Measurements from ENCODE around the gene YIPF6.
"Not testable (repeated sequence)": the region's sequence is repeated elsewhere in the genome, so short reads cannot be mapped to it uniquely, and the experiment has no call there.

Gene YIPF6

GRCh38 chrX:68508799-68509198, 9.9 kb downstream of the YIPF6 start:
- DNase-seq: no peak

DNA sequence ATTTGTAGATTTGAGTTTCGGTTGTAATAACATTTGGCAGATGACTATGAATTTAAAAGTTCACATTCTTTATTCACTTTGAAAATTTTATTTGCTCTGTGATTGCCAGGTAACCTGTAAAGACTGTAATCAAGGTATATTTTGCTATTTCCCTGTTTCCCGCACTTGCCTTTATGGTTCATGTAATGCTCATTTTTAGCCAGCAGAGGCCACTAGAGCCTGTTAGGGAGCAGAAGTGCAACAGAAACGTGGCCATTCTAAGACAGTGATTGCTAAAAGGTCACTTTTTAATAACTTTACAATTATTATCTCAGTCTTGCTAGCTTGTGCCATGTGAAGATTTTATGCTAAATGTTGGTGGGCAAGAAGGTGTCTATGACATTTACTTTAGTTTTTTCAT, 12.4 kb downstream of the YIPF6 start:
- DNase-seq: peak; percentile 13

DNA sequence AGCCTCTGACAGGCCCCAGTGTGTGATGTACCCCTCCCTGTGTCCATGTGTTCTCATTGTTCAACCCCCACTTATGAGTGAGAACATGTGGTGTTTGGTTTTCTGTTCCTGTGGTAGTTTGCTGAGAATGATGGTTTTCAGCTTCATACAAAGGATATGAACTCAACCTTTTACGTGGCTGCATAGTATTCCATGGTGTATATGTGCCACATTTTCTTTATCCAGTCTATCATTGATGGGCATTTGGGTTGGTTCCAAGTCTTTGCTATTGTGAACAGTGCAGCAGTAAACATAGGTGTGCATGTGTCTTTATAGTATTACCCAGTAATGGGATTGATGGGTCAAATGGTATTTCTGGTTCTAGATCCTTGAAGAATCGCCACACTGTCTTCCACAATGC, 25.8 kb downstream of the YIPF6 start:
- DNase-seq: not testable (repeated sequence)

DNA sequence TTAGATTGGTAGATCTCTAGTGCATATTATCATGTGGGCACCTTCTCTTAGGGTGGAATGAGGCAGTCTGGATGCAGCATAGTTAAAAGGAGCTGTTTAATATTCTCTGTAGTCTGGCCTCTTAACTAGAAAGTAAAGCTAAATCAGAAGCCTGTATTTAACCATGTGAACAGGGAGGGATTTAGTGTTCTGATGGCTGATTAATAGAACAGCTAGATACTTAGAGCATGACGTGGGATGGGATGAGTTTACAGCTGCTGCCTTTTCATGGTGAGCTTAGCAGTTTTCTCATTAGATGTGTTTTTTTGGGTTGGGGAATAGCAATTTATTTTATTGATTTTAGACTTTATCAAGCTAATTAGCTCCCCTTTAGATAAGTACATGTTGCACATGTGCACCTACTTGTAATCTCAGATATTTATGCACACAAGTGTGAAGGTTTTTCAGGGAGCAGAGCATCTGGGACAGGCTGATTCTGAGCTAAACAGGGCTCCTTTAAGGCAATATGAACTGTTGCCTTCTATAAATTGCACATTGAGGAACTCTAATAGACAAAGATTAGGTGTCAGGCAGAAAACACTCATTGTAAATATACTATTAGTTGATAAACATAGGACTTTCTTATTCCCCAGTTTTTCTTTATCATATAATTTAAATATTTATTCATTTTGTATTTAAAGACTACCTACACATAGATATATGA, 34.1 kb downstream of the YIPF6 start:
- no peak for DNase-seq

GRCh38 chrX:68533656-68534055, 34.8 kb downstream of the YIPF6 start:
- DNase-seq: no peak

DNA sequence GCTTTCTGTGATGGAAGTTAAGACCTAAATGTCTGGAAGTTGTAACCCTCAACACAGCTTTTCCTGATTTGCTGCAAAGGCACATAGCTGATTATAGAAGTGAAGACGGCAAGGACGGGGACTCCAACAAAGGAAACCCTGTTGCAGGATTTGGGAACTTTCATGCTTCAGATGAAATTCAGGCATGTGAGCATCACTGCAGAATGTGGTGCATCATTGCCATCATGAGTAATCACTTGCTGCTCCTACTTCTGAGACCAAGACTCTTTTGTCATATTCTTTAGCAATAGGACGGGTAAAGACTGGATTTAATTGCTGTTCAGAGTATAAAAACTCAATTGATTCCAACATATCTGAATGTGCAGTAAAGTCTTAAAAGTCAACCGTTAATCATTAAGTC, 35.8 kb downstream of the YIPF6 start:
- DNase-seq: no peak

GRCh38 chrX:68536429-68536828, 37.6 kb downstream of the YIPF6 start:
- DNase-seq: no peak

GRCh38 chrX:68536884-68537283, 38.0 kb downstream of the YIPF6 start:
- DNase-seq: no peak

DNA sequence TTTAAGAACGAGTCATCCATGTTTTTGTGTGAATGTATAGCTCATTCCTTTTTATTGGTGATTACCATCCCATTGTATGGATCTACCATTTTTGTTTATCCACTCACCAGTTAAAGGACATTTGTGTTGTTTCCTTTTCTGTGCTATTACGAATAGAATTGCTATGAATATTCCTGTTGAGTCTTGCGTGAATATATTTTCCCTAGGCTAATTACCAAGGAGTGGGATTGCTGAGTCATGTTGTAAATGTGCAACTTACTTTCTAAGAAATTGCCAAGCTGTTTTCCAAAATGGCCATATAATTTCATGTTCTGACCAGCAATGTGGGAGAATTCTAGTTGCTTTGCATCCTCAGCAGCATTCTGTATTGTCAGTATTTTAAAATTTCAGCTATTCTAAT, 51.3 kb downstream of the YIPF6 start:
- no peak for DNase-seq

- DNase-seq: no peak
Observed at GRCh38 chrX:68556036-68556435, 57.2 kb downstream of the YIPF6 start.

DNA sequence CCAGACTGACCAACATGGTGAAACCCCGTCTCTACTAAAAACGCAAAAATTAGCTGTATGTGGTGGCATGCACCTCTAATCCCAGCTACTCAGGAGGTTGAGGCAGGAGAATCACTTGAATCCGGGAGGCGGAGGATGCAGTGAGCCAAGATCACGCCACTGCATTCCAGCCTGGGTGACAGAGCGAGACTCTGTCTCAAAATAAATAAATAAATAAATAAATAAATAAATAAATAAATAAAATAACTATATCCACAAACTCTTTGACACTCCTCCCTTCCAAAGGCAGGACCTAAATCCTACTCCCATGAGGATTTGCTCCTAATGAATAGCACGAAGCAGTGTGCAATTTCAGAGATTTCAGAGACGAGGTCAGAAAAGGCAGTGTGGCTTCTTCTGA, 58.3 kb downstream of the YIPF6 start:
- not testable (repeated sequence) for DNase-seq

GRCh38 chrX:68559905-68560304, 61.1 kb downstream of the YIPF6 start:
- DNase-seq: not testable (repeated sequence)

GRCh38 chrX:68568136-68568535, 69.3 kb downstream of the YIPF6 start:
- DNase-seq: peak; percentile 16

DNA sequence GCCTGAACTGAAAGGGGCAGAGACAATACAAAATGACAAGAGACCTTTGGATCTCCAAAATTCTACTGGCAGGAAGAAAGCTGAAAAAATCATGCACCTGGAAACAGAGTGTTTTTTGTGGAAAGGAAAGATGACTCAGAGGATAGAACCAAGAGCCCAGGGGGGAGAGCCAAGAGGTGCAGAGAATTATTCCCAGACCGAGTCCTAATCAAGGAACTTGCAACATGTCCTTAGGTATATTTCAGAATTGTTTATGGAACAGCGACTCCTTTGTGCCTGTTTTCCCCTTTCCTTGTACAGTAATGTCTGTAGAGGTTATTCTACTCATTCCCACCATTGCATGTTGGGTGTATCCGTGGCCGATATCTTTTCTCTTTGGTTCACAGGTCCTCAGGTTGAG, 71.7 kb downstream of the YIPF6 start:
- no peak for DNase-seq

DNA sequence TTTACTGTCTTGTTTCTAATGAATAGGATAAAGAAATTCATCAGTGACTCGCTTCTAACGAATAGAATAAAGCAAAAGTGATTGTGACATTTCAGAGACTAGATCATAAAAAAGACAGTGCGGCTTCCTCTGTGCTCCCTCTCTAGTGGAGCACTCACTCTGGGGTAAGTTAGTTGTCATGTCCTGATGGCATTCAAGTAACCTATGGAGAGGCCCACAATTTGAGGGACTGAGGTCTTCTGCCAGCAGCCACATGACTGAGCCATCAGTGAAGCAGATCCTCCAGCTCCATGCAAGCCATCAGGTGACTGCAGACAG, 72.4 kb downstream of the YIPF6 start:
- no peak for DNase-seq

DNA sequence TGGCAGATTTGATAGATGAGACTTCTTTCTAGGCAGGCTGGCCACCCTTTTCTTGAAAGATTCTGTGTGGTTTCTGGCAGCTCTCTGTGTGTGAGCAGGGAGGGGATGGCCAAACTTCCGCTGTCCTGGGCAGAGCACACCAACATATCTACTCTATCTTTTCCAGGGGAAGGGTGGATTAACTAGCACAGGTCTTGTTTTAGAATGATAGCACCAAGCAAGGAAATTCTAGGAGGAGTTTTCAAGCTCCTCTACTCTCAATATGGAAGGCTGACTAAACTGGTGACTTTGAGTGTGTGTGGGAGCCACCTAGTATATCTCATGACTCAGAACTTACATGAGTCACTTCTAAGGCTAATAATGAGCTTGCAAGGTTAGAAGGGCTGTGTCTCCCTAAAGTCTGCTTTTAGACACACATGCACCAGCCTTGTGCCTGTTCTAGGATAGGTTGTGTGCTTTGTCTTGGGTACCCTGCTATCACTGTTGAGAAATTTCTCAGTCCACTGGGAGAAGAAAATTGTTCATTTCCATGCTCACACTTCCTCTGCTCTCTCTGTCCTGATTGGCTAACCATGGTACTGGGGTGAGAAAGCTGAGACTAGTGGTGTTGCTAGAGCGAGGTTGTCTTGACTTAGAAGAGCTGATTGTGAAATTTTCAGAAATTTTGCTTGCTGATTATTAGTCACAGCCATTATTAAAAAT, 72.9 kb downstream of the YIPF6 start:
- no peak for DNase-seq

- no peak for DNase-seq
Observed at GRCh38 chrX:68574240-68574639, 75.4 kb downstream of the YIPF6 start.

- no peak for DNase-seq
Observed at GRCh38 chrX:68579810-68580209, 81.0 kb downstream of the YIPF6 start.

- no peak for DNase-seq
Observed at GRCh38 chrX:68584221-68584620, 85.4 kb downstream of the YIPF6 start.
